GM12874 (cell line): ENCODE data around the gene RPL13A.

Source experiments
- TF ChIP-seq, protein P1 (sequence below): IDR thresholded peaks from 2 replicates; pipeline ENCODE4 v1.5.1; 2011; ENCODE audit warnings: low read depth, mild to moderate bottlenecking, control low read depth, low read length, moderate library complexity; ENCODE audit not compliant: insufficient read depth

The RPL13A gene

DNA sequence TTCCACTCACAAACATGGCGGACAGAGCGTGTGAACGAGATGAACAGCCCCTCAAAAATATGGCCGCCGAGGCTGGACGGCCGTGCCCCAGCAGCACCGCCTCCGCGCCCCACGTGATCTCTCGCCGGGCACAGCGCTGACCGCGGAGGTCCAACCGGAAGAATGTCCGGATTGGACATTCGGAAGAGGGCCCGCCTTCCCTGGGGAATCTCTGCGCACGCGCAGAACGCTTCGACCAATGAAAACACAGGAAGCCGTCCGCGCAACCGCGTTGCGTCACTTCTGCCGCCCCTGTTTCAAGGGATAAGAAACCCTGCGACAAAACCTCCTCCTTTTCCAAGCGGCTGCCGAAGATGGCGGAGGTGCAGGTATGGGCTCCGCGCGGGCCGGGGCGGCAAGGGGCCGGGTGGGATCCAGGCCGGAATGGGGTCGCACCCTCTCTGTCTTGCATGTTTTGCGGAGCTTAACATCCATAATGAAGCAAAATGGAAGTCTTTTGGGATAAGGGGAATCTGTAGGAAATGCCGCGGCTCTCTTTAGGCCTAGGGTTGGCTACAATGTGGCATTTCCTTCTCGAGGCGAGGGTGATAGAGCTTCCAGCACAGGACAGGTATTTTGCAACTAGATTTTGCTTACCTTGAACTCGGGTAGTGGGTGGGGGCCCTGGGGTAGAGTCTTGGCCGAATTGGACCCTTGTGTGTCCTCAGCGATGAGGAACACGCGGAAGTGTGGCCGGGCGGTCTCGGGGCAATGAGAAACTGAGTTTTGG is at the start of gene RPL13A:
TSS of gene RPL13A (plus strand) at position 332 of the 769 bp plus-strand sequence. CDS start at position 354, 22 bp downstream.
- TF ChIP-seq, protein P1, sequence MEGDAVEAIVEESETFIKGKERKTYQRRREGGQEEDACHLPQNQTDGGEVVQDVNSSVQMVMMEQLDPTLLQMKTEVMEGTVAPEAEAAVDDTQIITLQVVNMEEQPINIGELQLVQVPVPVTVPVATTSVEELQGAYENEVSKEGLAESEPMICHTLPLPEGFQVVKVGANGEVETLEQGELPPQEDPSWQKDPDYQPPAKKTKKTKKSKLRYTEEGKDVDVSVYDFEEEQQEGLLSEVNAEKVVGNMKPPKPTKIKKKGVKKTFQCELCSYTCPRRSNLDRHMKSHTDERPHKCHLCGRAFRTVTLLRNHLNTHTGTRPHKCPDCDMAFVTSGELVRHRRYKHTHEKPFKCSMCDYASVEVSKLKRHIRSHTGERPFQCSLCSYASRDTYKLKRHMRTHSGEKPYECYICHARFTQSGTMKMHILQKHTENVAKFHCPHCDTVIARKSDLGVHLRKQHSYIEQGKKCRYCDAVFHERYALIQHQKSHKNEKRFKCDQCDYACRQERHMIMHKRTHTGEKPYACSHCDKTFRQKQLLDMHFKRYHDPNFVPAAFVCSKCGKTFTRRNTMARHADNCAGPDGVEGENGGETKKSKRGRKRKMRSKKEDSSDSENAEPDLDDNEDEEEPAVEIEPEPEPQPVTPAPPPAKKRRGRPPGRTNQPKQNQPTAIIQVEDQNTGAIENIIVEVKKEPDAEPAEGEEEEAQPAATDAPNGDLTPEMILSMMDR, result no peak

DNA sequence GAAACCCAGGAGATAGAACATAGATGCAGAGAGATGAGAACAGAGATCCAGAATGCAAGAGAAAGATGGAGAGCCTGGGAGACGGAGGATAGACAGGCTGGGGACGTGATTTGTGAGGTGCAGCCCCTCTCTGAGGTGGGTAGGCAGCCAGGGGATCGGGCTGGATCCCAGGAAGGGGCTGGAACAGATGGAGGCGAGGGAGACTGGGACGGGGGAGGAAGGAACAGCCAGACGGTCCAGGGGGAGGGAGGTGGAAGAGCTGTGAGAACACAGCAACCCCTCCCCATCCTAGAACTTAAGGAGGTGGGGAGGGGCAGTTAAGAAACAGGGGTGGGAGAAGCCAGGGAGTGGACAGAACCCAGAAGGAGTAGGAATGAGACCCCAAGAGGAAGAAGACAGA is 49.1 kb upstream of the RPL13A start:
- TF ChIP-seq, protein P1, result no peak

DNA sequence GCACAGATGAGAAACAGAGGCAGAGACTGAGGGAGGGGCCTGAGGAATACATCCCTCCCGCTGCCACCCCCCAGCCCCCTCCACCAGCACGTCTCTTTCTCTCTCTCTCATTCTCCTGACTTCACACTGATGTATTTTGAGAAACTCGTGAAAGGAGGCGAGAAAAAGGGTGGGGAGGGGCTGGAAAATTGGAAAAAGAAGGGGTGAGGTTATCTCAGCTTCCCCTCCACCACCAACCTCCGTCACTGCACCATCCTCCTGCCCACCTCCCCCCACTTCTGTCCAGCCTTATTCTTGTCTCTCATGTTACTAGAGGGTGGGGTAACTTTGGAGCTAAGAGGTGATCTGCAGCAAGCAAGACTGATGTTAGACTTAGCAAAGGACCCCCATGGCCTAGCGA is 47.6 kb upstream of the RPL13A start:
- TF ChIP-seq, protein P1, result no peak

DNA sequence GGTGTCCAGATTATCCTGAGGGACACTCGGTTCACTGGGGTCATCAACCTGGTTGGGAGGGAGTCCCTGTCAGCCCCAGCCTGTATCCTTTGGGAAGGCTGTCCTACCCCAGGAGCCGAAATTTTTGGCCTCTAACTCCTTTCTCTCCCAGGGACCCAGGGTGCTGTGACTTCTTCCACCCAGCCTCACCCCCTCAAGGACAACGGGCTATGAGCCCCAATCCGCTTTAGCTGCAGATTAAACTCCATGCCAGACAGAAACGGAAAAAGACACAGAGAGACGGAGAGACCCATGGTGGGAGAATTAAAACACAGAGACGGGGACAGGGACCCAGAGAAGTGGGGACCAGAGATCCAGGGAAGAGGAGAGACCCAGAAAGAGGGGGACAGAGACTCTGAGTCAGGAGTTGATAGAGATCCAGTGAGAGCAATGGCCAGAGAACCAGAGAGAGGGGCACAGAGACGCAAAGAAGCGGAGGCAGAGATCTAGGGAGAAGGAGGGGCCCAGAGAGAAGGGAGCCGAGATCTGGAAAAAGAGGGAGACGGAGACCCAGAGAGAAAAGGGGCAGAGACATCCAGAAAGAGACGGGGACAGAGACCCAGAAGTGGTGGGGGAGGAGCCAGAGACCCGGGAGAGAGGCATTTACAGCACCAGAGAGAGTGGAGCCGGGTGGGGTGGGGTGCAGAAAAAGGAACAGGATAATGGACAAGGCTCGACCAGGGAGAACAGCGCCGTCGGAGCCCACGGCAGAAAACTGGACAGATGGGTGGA is 46.8 kb upstream of the RPL13A start:
- TF ChIP-seq, protein P1, result no peak

DNA sequence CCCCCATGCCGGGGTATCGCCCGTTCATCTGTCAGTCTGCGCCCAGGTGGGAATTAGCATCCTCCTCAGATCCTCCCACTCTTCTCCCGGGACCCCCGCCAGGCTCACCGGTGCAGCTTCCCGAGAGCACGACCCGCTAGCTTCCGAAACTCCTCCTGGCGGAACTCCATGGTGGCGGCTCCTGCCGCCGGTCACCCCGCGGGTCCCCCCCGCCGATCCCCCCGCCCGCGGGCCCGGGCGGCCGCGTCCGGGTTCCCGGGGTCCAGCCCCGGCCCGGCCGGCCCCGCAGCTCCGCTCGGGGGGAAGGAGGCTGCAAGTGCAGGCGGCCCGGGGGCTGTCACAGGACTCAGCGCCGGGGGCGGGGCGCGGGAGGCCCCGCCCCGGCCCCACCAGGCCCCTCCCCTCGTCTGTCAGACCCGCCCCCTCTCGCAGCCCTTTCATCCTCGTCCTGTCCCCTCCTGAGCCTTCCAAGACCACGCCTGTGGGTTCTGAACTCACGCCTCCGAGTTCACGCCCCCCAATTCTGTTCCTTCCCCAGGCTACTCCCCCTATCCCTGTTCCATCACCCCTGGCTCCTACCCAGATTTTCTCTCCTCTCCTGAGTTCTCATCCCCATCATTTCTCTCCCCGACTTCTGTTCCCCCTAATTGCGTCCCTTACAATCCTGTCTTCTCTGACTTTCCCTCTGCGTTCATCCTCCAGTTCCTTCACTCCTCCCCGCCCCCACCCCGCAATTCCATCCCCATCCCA is 46.0 kb upstream of the RPL13A start, which contains the start of gene SLC17A7:
TSS of gene SLC17A7 (minus strand) at position 318 of the 750 bp plus-strand sequence. CDS start at position 170, 148 bp downstream.
- TF ChIP-seq, protein P1, result no peak

DNA sequence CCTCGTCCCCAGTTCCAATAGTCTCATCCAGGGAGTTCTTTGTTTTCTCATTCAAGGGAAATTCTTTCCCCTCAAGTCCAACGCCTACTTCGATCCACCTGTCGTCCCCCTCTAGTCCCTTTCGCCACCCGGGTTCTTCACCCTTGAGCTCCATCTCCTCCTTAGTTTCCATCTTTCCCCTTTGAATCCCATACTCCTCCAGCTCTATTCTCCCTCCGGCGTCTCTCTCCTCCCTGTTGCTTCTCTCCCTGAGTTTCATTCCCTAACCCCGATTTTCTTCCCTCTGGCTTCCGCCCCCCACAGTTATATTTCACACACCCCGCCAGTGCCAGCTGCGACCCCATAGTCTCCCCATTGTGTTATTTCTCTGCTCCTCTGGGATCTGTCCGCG is 45.5 kb upstream of the RPL13A start:
- TF ChIP-seq, protein P1, result no peak

DNA sequence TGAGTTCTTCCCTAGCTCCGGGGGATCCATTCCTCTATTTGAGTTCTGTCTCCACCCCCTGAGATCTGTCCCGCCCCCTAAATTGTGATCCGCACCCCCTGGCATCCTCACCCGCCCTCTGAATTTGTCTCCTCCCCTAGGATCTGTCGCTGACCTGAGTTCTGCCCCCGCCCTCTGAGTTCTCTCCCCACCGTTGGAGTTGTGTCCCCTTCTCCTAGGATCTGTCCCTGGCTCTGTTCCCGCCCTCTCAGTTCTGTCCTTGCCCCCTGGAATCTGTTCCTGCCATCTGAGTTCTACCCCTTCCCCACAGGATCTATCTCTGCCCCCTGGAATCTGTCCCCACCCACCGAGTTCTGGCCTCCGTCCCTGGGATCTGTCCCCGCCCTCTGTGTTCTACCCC is 45.1 kb upstream of the RPL13A start:
- TF ChIP-seq, protein P1, result no peak
